ENCODE results near the gene ZNF48.

GRCh38 chr16:30421010-30421409 is 25.8 kb downstream of the ZNF48 start:
- no peak for TF ChIP-seq CTCF (IDR thresholded peaks at IDR 0.05)
- TF ChIP-seq POLR2A (IDR thresholded peaks at IDR 0.05): no peak
- no peak for TF ChIP-seq POLR2AphosphoS5 (IDR thresholded peaks at IDR 0.05)
- TF ChIP-seq EP300 (IDR thresholded peaks at IDR 0.05): no peak
